Uterus (tissue), 2 donors: ENCODE results near the gene TEX2.

Experiments used
- POLR2A ChIP-seq, 2 donors: fragments of 450-650 bp; IDR thresholded peaks; one replicate each; pipeline ENCODE4 v1.6.1; 2016; ENCODE audit warnings: antibody characterized with exemption in 2 of 2, mild to moderate bottlenecking in 1 of 2, moderate library complexity in 1 of 2
- TF ChIP-seq, protein P1 (sequence below), 4 experiments: fragments of 200-600 bp in 2 of 4; fragments of 450-650 bp in 2 of 4; sonication (generic) in 2 of 4; IDR thresholded peaks; one replicate each; pipeline ENCODE4 v1.5.1; 2016 to 2019; ENCODE audit warnings: antibody characterized with exemption in 4 of 4, mild to moderate bottlenecking in 2 of 4, moderate library complexity in 1 of 4

GRCh38 chr17:64273006-64273405 is 9.9 kb upstream of the TEX2 start:
- TF ChIP-seq, protein P1, sequence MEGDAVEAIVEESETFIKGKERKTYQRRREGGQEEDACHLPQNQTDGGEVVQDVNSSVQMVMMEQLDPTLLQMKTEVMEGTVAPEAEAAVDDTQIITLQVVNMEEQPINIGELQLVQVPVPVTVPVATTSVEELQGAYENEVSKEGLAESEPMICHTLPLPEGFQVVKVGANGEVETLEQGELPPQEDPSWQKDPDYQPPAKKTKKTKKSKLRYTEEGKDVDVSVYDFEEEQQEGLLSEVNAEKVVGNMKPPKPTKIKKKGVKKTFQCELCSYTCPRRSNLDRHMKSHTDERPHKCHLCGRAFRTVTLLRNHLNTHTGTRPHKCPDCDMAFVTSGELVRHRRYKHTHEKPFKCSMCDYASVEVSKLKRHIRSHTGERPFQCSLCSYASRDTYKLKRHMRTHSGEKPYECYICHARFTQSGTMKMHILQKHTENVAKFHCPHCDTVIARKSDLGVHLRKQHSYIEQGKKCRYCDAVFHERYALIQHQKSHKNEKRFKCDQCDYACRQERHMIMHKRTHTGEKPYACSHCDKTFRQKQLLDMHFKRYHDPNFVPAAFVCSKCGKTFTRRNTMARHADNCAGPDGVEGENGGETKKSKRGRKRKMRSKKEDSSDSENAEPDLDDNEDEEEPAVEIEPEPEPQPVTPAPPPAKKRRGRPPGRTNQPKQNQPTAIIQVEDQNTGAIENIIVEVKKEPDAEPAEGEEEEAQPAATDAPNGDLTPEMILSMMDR (IDR thresholded peaks at IDR 0.05), result no peak
- TF ChIP-seq POLR2A (IDR thresholded peaks at IDR 0.05), result no peak
